ENCODE measurements around the gene RLF. TPM values are rescaled to one million over a fixed set of nuclear protein-coding genes. Genes with fewer than 3 reads are reported as not detected.

Gene RLF
- total RNA-seq, 3 donors from 2014 or later (not counting 1 experiment from before 2014, with no cell fraction given) = 25.6 to 29.7 (median 26.7) TPM

DNA sequence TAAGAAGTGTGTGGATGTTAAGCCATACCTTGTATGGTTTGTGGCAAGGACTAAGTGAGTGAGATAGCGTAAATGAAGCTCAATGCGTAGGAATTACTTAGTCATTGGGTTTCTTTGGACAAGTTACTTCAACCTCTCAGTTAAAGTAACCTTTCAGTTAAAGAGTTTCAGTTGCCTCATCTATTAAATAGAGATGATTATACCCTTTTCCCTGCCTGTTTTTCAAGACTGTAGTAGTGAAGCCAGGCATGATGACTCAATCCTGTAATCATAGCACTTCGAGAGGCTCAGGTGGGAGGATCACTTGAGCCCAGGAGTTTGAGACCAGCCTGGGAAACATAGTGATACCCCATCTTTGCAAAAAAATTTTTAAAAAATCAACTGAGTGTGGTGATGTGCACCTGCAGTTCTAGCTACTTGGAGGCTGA, 103.2 kb downstream of the RLF start:
- Histone ChIP-seq H3K4me3 (ENCODE audit: low read length) (no peak overlapping the region), H3K9me3 (ENCODE audit: control insufficient read depth, insufficient read depth, low read length) (no peaks in the 10 kb centered on the region), H3K4me1 (ENCODE audit: control insufficient read depth, insufficient read depth, low read length) (peaks cover 3% of the 10 kb centered on the region), H3K27ac (ENCODE audit: low read length) (no peak overlapping the region), H3K27me3 (ENCODE audit: control insufficient read depth, insufficient read depth, low read length) (no peaks in the 10 kb centered on the region), H3K36me3 (ENCODE audit: control insufficient read depth, insufficient read depth, low read length) (peaks cover 57% of the 10 kb centered on the region)
- no peaks in the 10 kb centered on the region for H3K9me3 Mint-ChIP-seq
- H3K4me3 Mint-ChIP-seq = no peak overlapping the region
- 92% methylated on average over 3 of the region's 3 CpGs for WGBS (ENCODE audit: insufficient coverage)
- DNase-seq (no peak), ATAC-seq (no peak)
- H3K4me1 Mint-ChIP-seq = peaks cover 10 to 17% of the 10 kb centered on the region in 2 donors
- no peaks in the 10 kb centered on the region for H3K27me3 Mint-ChIP-seq (ENCODE audit: low read depth in 2 of 2)
- TF ChIP-seq, protein P1, sequence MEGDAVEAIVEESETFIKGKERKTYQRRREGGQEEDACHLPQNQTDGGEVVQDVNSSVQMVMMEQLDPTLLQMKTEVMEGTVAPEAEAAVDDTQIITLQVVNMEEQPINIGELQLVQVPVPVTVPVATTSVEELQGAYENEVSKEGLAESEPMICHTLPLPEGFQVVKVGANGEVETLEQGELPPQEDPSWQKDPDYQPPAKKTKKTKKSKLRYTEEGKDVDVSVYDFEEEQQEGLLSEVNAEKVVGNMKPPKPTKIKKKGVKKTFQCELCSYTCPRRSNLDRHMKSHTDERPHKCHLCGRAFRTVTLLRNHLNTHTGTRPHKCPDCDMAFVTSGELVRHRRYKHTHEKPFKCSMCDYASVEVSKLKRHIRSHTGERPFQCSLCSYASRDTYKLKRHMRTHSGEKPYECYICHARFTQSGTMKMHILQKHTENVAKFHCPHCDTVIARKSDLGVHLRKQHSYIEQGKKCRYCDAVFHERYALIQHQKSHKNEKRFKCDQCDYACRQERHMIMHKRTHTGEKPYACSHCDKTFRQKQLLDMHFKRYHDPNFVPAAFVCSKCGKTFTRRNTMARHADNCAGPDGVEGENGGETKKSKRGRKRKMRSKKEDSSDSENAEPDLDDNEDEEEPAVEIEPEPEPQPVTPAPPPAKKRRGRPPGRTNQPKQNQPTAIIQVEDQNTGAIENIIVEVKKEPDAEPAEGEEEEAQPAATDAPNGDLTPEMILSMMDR (IDR thresholded peaks at IDR 0.05) = no peak
- peaks cover 15% of the 10 kb centered on the region for H3K36me3 Mint-ChIP-seq
- no peak overlapping the region for H3K27ac Mint-ChIP-seq
- intact Hi-C loops (cut with micrococcal nuclease) = no loop called here

DNA sequence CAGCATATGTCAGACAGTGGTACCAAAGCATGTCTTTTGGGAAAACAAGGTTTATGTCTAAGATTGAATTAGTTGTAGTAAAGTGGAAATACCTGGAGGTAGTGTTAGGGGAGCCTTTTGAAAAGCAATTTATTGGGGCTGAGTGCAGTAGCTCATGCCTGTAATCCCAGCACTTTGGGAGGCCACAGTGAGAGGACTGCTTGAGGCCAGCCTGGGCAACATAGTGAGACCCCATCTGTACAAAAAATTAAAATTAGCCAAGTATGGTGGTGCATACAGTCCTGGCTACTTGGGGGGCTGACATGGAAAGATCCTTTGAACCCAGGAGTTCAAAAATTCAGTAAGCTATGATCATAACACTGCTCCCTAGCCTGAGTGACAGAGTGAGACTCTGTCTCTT, 104.1 kb downstream of the RLF start:
- TF ChIP-seq, protein P1 (IDR thresholded peaks at IDR 0.05) = no peak
- H3K4me3 Mint-ChIP-seq = no peak overlapping the region
- intact Hi-C loops (cut with micrococcal nuclease) = no loop called here
- Histone ChIP-seq H3K27ac (ENCODE audit: low read length) (no peak overlapping the region), H3K9me3 (ENCODE audit: control insufficient read depth, insufficient read depth, low read length) (no peaks in the 10 kb centered on the region), H3K4me1 (ENCODE audit: control insufficient read depth, insufficient read depth, low read length) (no peaks in the 10 kb centered on the region), H3K27me3 (ENCODE audit: control insufficient read depth, insufficient read depth, low read length) (no peaks in the 10 kb centered on the region), H3K36me3 (ENCODE audit: control insufficient read depth, insufficient read depth, low read length) (peaks cover 63% of the 10 kb centered on the region), H3K4me3 (ENCODE audit: low read length) (no peak overlapping the region)
- no peak for ATAC-seq
- H3K4me1 Mint-ChIP-seq = peaks cover 10 to 17% of the 10 kb centered on the region in 2 donors
- no peaks in the 10 kb centered on the region for H3K9me3 Mint-ChIP-seq
- H3K27me3 Mint-ChIP-seq (ENCODE audit: low read depth in 2 of 2) = no peaks in the 10 kb centered on the region
- H3K36me3 Mint-ChIP-seq = peaks cover 15% of the 10 kb centered on the region
- no peak overlapping the region for H3K27ac Mint-ChIP-seq
- no peak for DNase-seq

DNA sequence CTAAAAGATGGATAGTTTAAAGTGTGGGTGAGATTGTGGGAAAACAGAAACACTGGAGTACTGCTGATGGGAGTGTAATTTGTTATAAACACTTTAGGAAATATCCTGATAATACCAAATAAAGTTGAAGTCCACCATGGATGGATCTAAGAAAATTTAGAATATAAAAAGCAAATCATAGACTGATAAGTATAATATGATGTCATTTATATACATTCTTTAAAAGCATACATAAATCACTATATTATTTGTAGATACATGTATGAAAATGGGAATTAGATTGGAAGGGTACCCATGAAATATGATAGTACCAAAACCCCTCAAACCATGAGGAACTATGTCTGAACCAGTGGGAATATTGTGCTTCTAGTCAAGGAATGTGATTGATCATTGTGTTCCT, 104.7 kb downstream of the RLF start:
- Histone ChIP-seq H3K4me1 (ENCODE audit: control insufficient read depth, insufficient read depth, low read length) (no peaks in the 10 kb centered on the region), H3K9me3 (ENCODE audit: control insufficient read depth, insufficient read depth, low read length) (no peaks in the 10 kb centered on the region), H3K4me3 (ENCODE audit: low read length) (no peak overlapping the region), H3K36me3 (ENCODE audit: control insufficient read depth, insufficient read depth, low read length) (peaks cover 63% of the 10 kb centered on the region), H3K27ac (ENCODE audit: low read length) (no peak overlapping the region), H3K27me3 (ENCODE audit: control insufficient read depth, insufficient read depth, low read length) (no peaks in the 10 kb centered on the region)
- H3K4me1 Mint-ChIP-seq = peaks cover 15 to 17% of the 10 kb centered on the region in 2 donors
- TF ChIP-seq, protein P1 (IDR thresholded peaks at IDR 0.05) = no peak
- intact Hi-C loops (cut with micrococcal nuclease) = no loop called here
- no peaks in the 10 kb centered on the region for H3K9me3 Mint-ChIP-seq
- H3K27me3 Mint-ChIP-seq (ENCODE audit: low read depth in 2 of 2) = no peaks in the 10 kb centered on the region
- DNase-seq (no peak), ATAC-seq (no peak)
- peaks cover 15% of the 10 kb centered on the region for H3K36me3 Mint-ChIP-seq
- H3K27ac Mint-ChIP-seq = no peak overlapping the region
- H3K4me3 Mint-ChIP-seq = no peak overlapping the region

DNA sequence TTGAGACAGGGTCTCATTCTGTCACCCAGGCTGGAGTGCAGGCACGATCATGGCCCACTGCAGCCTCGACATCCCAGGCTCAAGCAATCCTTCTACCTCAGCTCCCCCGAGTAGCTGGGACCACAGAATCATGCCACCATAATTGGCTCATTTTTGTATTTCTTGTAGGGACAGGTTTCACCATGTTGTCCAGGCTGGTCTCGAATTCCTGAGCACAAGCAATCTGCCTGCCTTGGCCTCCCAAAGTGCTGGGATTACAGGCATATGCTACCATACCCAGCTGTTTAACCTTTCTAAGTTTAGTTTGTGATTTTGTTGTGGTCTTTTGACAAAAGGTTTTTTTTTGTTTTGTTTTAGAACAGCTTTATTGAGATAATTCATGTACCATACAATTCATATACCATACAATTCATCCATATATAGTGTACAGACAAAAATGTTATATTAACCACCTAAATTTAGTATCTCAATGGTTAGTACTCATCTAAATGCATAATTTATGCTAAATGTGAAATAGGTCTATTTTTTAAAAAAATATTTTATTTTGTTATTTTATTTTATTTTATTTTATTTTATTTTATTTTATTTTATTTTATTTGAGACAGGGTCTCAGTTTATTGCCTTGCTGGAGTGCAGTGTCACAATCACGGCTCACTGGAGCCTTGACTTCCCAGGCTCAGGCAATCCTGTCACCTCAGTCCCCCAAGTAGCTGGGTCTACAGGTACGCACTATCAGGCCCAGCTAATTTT, 105.8 kb downstream of the RLF start:
- H3K4me1 ChIP-seq (ENCODE audit: control insufficient read depth, insufficient read depth, low read length) = no peaks in the 10 kb centered on the region
- intact Hi-C loops (cut with micrococcal nuclease) = no loop called here
- TF ChIP-seq, protein P1 (IDR thresholded peaks at IDR 0.05) = no peak
- H3K36me3 Mint-ChIP-seq = peaks cover 15% of the 10 kb centered on the region
- H3K9me3 Mint-ChIP-seq = no peaks in the 10 kb centered on the region
- H3K27ac Mint-ChIP-seq = no peak overlapping the region
- no peak overlapping the region for H3K4me3 ChIP-seq (ENCODE audit: low read length)
- no peaks in the 10 kb centered on the region for H3K27me3 ChIP-seq (ENCODE audit: control insufficient read depth, insufficient read depth, low read length)
- DNase-seq (no peak), ATAC-seq (no peak)
- peaks cover 64% of the 10 kb centered on the region for H3K36me3 ChIP-seq (ENCODE audit: control insufficient read depth, insufficient read depth, low read length)
- no peaks in the 10 kb centered on the region for H3K9me3 ChIP-seq (ENCODE audit: control insufficient read depth, insufficient read depth, low read length)
- 97% methylated on average over 6 of the region's 6 CpGs for WGBS (ENCODE audit: insufficient coverage)
- no peak overlapping the region for H3K27ac ChIP-seq (ENCODE audit: low read length)
- no peak overlapping the region for H3K4me3 Mint-ChIP-seq
- peaks cover 15% of the 10 kb centered on the region in 2 donors for H3K4me1 Mint-ChIP-seq
- no peaks in the 10 kb centered on the region for H3K27me3 Mint-ChIP-seq (ENCODE audit: low read depth in 2 of 2)

Data from natural killer cell (primary cell).